MCF 10A (cell line): Measurements from ENCODE around the gene PGAM4. TPM values are rescaled to one million over a fixed set of nuclear protein-coding genes. Genes with fewer than 3 reads are reported as not detected.

Source experiments
- BruUV-seq: library from RNA; stranded (reverse); fragments of 400-500 nt; replicated peaks from 2 replicates; lab custom pipeline; 2021; lab: Mats Ljungman, UMichigan
- CTCF ChIA-PET: fragments of 300-600 bp; sonication (Branson Sonifier 250); formaldehyde crosslinking; extraction: SDS; loops from one replicate; lab custom pipeline; 2021; ENCODE audit warnings: antibody characterized with exemption, inconsistent platforms; lab: Yijun Ruan, JAX
- POLR2A ChIA-PET: fragments of 300-600, 350-650 bp; sonication (Branson Sonifier 250); formaldehyde crosslinking; extraction: SDS; loops from one replicate; lab custom pipeline; 2020; ENCODE audit warnings: antibody characterized with exemption, inconsistent platforms; lab: Yijun Ruan, JAX
- DNase-seq: peaks from one replicate; pipeline ENCODE4 v3.0.0-alpha.2; 2018; ENCODE audit not compliant: unreplicated experiment
- H3K27ac Mint-ChIP-seq: one replicate; pipeline ENCODE4 v1.8.0; 2022; ENCODE audit warnings: mild to moderate bottlenecking, low read depth, mixed read lengths; ENCODE audit not compliant: unreplicated experiment
- H3K27me3 Mint-ChIP-seq: one replicate; pipeline ENCODE4 v1.8.0; 2022; ENCODE audit warnings: mixed read lengths; ENCODE audit not compliant: insufficient read depth, unreplicated experiment
- H3K36me3 Mint-ChIP-seq: one replicate; pipeline ENCODE4 v1.8.0; 2022; ENCODE audit warnings: mild to moderate bottlenecking, moderate library complexity, mixed read lengths; ENCODE audit not compliant: insufficient read depth, unreplicated experiment
- H3K4me1 Mint-ChIP-seq: one replicate; pipeline ENCODE4 v1.8.0; 2022; ENCODE audit warnings: mixed read lengths; ENCODE audit not compliant: insufficient read depth, unreplicated experiment
- H3K4me3 Mint-ChIP-seq: one replicate; pipeline ENCODE4 v1.8.0; 2022; ENCODE audit warnings: mild to moderate bottlenecking, moderate library complexity, mixed read lengths; ENCODE audit not compliant: unreplicated experiment
- H3K9me3 Mint-ChIP-seq: one replicate; pipeline ENCODE4 v1.8.0; 2022; ENCODE audit warnings: mixed read lengths; ENCODE audit not compliant: unreplicated experiment
- CTCF ChIP-seq: fragments of 200-600 bp; IDR thresholded peaks from one replicate; pipeline ENCODE4 v1.8.0; 2022; ENCODE audit warnings: antibody characterized with exemption, mild to moderate bottlenecking; ENCODE audit not compliant: unreplicated experiment
- intact Hi-C: fragments of 100-400 bp; cut with micrococcal nuclease; formaldehyde crosslinking; loops from 2 replicates; pipeline ENCODE4 v1.14.1; 2022
- total RNA-seq: library from RNA; stranded (reverse); gene quantifications from 2 replicates; pipeline ENCODE4 v1.2.3, GENCODE V29; 2022

PGAM4 gene
- total RNA-seq, 1 experiment from 2014 or later: not detected

GRCh38 chrX:77953302-77953701 lies 16.1 kb downstream of the PGAM4 start:
- H3K36me3 Mint-ChIP-seq: no peaks in the 10 kb centered on the region
- no peak for TF ChIP-seq CTCF
- peaks cover 4% of the 10 kb centered on the region for H3K9me3 Mint-ChIP-seq
- H3K4me1 Mint-ChIP-seq: no peaks in the 10 kb centered on the region
- intact Hi-C loops: no loop called here
- ChIA-PET POLR2A (no interaction called here), CTCF (interaction anchor here (0.5 to 1.0 kb wide), 4 partner anchors 10 to 72 kb away, joined by 4 to 6 read pairs (median 4); no protein-coding TSS in a partner anchor)
- H3K4me3 Mint-ChIP-seq: no peak overlapping the region
- no TSS peak for BruUV-seq
- H3K27ac Mint-ChIP-seq: no peak overlapping the region
- no peaks in the 10 kb centered on the region for H3K27me3 Mint-ChIP-seq
- no peak for DNase-seq

- Mint-ChIP-seq H3K9me3 (peaks cover 2% of the 10 kb centered on the region), H3K36me3 (no peaks in the 10 kb centered on the region), H3K27me3 (no peaks in the 10 kb centered on the region), H3K4me3 (no peak overlapping the region), H3K4me1 (no peaks in the 10 kb centered on the region), H3K27ac (no peak overlapping the region)
- BruUV-seq: no TSS peak
- POLR2A ChIA-PET: no interaction called here
- intact Hi-C loops: no loop called here
- CTCF ChIA-PET: no interaction called here
- no peak for DNase-seq
- no peak for TF ChIP-seq CTCF
Observed at GRCh38 chrX:77952173-77952572, 17.3 kb downstream of the PGAM4 start.

GRCh38 chrX:77949840-77950239 lies 19.6 kb downstream of the PGAM4 start:
- no peaks in the 10 kb centered on the region for H3K36me3 Mint-ChIP-seq
- H3K4me3 Mint-ChIP-seq: no peak overlapping the region
- no peak for TF ChIP-seq CTCF
- peaks cover 7% of the 10 kb centered on the region for H3K9me3 Mint-ChIP-seq
- H3K27ac Mint-ChIP-seq: no peak overlapping the region
- no peaks in the 10 kb centered on the region for H3K27me3 Mint-ChIP-seq
- ChIA-PET POLR2A (no interaction called here), CTCF (interaction anchor here (0.6 to 1.0 kb wide), 3 partner anchors 25 to 76 kb away, joined by 3 read pairs; no protein-coding TSS in a partner anchor)
- BruUV-seq: no TSS peak
- intact Hi-C loops: no loop called here
- no peaks in the 10 kb centered on the region for H3K4me1 Mint-ChIP-seq
- DNase-seq: no peak

GRCh38 chrX:77946571-77946970 lies 22.9 kb downstream of the PGAM4 start:
- Mint-ChIP-seq H3K27ac (no peak overlapping the region), H3K36me3 (no peaks in the 10 kb centered on the region), H3K4me3 (no peak overlapping the region), H3K27me3 (no peaks in the 10 kb centered on the region), H3K9me3 (peaks cover 7% of the 10 kb centered on the region), H3K4me1 (no peaks in the 10 kb centered on the region)
- intact Hi-C loops: no loop called here
- no peak for DNase-seq
- no peak for TF ChIP-seq CTCF
- CTCF ChIA-PET: interaction anchor here (0.6 kb wide), 2 partner anchors 174 to 354 kb away, joined by 3 to 5 read pairs; no protein-coding TSS in a partner anchor
- POLR2A ChIA-PET: interaction anchor here (0.6 kb wide), 1 partner anchor 51 kb away, joined by 4 read pairs; the partner anchor contains the start of gene MAGT1
- no TSS peak for BruUV-seq
